ENCODE data around the gene UNKL.

UNKL gene

DNA sequence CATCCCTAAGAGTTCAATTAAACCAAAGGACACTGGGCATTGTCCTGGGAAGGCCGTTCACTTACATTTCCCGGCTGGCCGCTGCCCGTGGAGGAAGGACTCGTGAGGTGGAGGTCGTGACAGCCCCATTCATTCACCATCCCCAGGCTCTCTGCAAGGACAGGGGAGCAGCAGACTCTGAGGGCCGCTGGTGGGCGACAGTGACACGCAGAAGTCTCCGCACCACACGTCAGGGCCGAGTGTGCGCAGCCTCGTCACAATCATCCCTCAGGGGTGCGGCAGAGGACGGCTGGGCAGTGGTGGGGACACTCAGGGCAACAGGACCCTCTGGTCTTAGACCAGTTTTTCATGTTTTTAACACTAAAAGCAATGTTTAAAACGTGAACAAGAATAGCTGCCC is 21.7 kb downstream of the UNKL start:
- no peak for TF ChIP-seq TAF1 (IDR thresholded peaks at IDR 0.05; ENCODE audit: low read depth)

GRCh38 chr16:1390239-1390779 is 24.2 kb downstream of the UNKL start:
- no peak for TF ChIP-seq YY1 (IDR thresholded peaks at IDR 0.05; ENCODE audit: low read depth)
- no peak for TF ChIP-seq CEBPB (IDR thresholded peaks at IDR 0.05)
- no peak for TF ChIP-seq ZBTB7A (IDR thresholded peaks at IDR 0.05; ENCODE audit: low read depth)

- TF ChIP-seq YY1 (IDR thresholded peaks at IDR 0.05; ENCODE audit: low read depth) (no peak), TEAD4 (IDR thresholded peaks at IDR 0.05) (no peak), FOXM1 (IDR thresholded peaks at IDR 0.05; ENCODE audit: borderline replicate concordance, low read depth) (no peak), NFIC (IDR thresholded peaks at IDR 0.05) (no peak), EGR1 (IDR thresholded peaks at IDR 0.05) (no peak), ZBTB7A (IDR thresholded peaks at IDR 0.05; ENCODE audit: low read depth) (no peak), EP300 (IDR thresholded peaks at IDR 0.05; ENCODE audit: borderline replicate concordance) (no peak), TCF12 (IDR thresholded peaks at IDR 0.05; ENCODE audit: low read depth) (no peak), TAF1 (IDR thresholded peaks at IDR 0.05; ENCODE audit: low read depth) (no peak), CREB1 (IDR thresholded peaks at IDR 0.05; ENCODE audit: low read depth) (no peak), RAD21 (IDR thresholded peaks at IDR 0.05; ENCODE audit: low read depth) (no peak), CEBPB (IDR thresholded peaks at IDR 0.05) (no peak)
- TF ChIP-seq, protein P1, sequence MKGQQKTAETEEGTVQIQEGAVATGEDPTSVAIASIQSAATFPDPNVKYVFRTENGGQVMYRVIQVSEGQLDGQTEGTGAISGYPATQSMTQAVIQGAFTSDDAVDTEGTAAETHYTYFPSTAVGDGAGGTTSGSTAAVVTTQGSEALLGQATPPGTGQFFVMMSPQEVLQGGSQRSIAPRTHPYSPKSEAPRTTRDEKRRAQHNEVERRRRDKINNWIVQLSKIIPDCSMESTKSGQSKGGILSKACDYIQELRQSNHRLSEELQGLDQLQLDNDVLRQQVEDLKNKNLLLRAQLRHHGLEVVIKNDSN (IDR thresholded peaks at IDR 0.05), result no peak
- TF ChIP-seq, protein P2, sequence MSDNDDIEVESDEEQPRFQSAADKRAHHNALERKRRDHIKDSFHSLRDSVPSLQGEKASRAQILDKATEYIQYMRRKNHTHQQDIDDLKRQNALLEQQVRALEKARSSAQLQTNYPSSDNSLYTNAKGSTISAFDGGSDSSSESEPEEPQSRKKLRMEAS (IDR thresholded peaks at IDR 0.05), result no peak
- TF ChIP-seq, protein P3, sequence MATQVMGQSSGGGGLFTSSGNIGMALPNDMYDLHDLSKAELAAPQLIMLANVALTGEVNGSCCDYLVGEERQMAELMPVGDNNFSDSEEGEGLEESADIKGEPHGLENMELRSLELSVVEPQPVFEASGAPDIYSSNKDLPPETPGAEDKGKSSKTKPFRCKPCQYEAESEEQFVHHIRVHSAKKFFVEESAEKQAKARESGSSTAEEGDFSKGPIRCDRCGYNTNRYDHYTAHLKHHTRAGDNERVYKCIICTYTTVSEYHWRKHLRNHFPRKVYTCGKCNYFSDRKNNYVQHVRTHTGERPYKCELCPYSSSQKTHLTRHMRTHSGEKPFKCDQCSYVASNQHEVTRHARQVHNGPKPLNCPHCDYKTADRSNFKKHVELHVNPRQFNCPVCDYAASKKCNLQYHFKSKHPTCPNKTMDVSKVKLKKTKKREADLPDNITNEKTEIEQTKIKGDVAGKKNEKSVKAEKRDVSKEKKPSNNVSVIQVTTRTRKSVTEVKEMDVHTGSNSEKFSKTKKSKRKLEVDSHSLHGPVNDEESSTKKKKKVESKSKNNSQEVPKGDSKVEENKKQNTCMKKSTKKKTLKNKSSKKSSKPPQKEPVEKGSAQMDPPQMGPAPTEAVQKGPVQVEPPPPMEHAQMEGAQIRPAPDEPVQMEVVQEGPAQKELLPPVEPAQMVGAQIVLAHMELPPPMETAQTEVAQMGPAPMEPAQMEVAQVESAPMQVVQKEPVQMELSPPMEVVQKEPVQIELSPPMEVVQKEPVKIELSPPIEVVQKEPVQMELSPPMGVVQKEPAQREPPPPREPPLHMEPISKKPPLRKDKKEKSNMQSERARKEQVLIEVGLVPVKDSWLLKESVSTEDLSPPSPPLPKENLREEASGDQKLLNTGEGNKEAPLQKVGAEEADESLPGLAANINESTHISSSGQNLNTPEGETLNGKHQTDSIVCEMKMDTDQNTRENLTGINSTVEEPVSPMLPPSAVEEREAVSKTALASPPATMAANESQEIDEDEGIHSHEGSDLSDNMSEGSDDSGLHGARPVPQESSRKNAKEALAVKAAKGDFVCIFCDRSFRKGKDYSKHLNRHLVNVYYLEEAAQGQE (IDR thresholded peaks at IDR 0.05; ENCODE audit: low read depth), result no peak
Measured at GRCh38 chr16:1389762-1390161, 24.7 kb downstream of the UNKL start.

GRCh38 chr16:1387331-1387730 is 27.2 kb downstream of the UNKL start:
- no peak for TF ChIP-seq FOXM1 (IDR thresholded peaks at IDR 0.05; ENCODE audit: borderline replicate concordance, low read depth)
- TF ChIP-seq YY1 (IDR thresholded peaks at IDR 0.05; ENCODE audit: low read depth), result no peak
- no peak for TF ChIP-seq TEAD4 (IDR thresholded peaks at IDR 0.05)
- TF ChIP-seq, protein P1 (IDR thresholded peaks at IDR 0.05), result no peak
- TF ChIP-seq EGR1 (IDR thresholded peaks at IDR 0.05), result no peak
- no peak for TF ChIP-seq ZBTB7A (IDR thresholded peaks at IDR 0.05; ENCODE audit: low read depth)
- no peak for TF ChIP-seq TAF1 (IDR thresholded peaks at IDR 0.05; ENCODE audit: low read depth)
- no peak for TF ChIP-seq NFIC (IDR thresholded peaks at IDR 0.05)
- TF ChIP-seq EP300 (IDR thresholded peaks at IDR 0.05; ENCODE audit: borderline replicate concordance), result no peak
- TF ChIP-seq CEBPB (IDR thresholded peaks at IDR 0.05), result no peak
- no peak for TF ChIP-seq CREB1 (IDR thresholded peaks at IDR 0.05; ENCODE audit: low read depth)
- no peak for TF ChIP-seq RAD21 (IDR thresholded peaks at IDR 0.05; ENCODE audit: low read depth)
- TF ChIP-seq, protein P2 (IDR thresholded peaks at IDR 0.05), result no peak
- TF ChIP-seq TCF12 (IDR thresholded peaks at IDR 0.05; ENCODE audit: low read depth), result no peak

GRCh38 chr16:1385232-1385631 is 29.3 kb downstream of the UNKL start:
- TF ChIP-seq TCF12 (IDR thresholded peaks at IDR 0.05; ENCODE audit: low read depth) (no peak), EGR1 (IDR thresholded peaks at IDR 0.05) (no peak), RAD21 (IDR thresholded peaks at IDR 0.05; ENCODE audit: low read depth) (no peak), YY1 (IDR thresholded peaks at IDR 0.05; ENCODE audit: low read depth) (no peak), ZBTB7A (IDR thresholded peaks at IDR 0.05; ENCODE audit: low read depth) (no peak), TAF1 (IDR thresholded peaks at IDR 0.05; ENCODE audit: low read depth) (no peak), TEAD4 (IDR thresholded peaks at IDR 0.05) (no peak), CREB1 (IDR thresholded peaks at IDR 0.05; ENCODE audit: low read depth) (no peak), FOXM1 (IDR thresholded peaks at IDR 0.05; ENCODE audit: borderline replicate concordance, low read depth) (no peak), EP300 (IDR thresholded peaks at IDR 0.05; ENCODE audit: borderline replicate concordance) (no peak), NFIC (IDR thresholded peaks at IDR 0.05) (no peak), CEBPB (IDR thresholded peaks at IDR 0.05) (no peak)
- TF ChIP-seq, protein P3 (IDR thresholded peaks at IDR 0.05; ENCODE audit: low read depth), result no peak
- TF ChIP-seq, protein P2 (IDR thresholded peaks at IDR 0.05), result no peak
- TF ChIP-seq, protein P1 (IDR thresholded peaks at IDR 0.05), result no peak

All from Ishikawa (cell line).